Measurements from ENCODE around the gene DCDC2B. TPM values are rescaled to one million over a fixed set of nuclear protein-coding genes. Genes with fewer than 3 reads are reported as not detected.

The DCDC2B gene
- total RNA-seq, 2 donors from 2014 or later, result 0.28 to 0.37 TPM

GRCh38 chr1:32186077-32186476 is 22.8 kb upstream of the DCDC2B start:
- peak overlapping the region; percentile 39 for H3K27ac Mint-ChIP-seq
- H3K27me3 Mint-ChIP-seq, result no peaks in the 10 kb centered on the region
- H3K9me3 Mint-ChIP-seq, result no peaks in the 10 kb centered on the region
- peak overlapping the region; percentile 19 for H3K4me3 Mint-ChIP-seq
- peaks cover 29% of the 10 kb centered on the region for H3K4me1 Mint-ChIP-seq
- H3K36me3 Mint-ChIP-seq (ENCODE audit: low read depth), result peaks cover 99% of the 10 kb centered on the region
- ATAC-seq (replicated peaks), result no peak

- no peaks in the 10 kb centered on the region for H3K27me3 Mint-ChIP-seq
- ATAC-seq (replicated peaks), result no peak
- peaks cover 99% of the 10 kb centered on the region for H3K36me3 Mint-ChIP-seq (ENCODE audit: low read depth)
- peak overlapping the region; percentile 19 for H3K4me3 Mint-ChIP-seq
- H3K27ac Mint-ChIP-seq, result peak overlapping the region; percentile 39
- peaks cover 26% of the 10 kb centered on the region for H3K4me1 Mint-ChIP-seq
- H3K9me3 Mint-ChIP-seq, result no peaks in the 10 kb centered on the region
Measured at GRCh38 chr1:32186491-32186890, 22.4 kb upstream of the DCDC2B start.

GRCh38 chr1:32187850-32188249 is 21.0 kb upstream of the DCDC2B start:
- no peak overlapping the region for H3K27ac Mint-ChIP-seq
- H3K36me3 Mint-ChIP-seq (ENCODE audit: low read depth), result peaks cover 99% of the 10 kb centered on the region
- no peaks in the 10 kb centered on the region for H3K27me3 Mint-ChIP-seq
- ATAC-seq (replicated peaks), result no peak
- H3K4me3 Mint-ChIP-seq, result no peak overlapping the region
- H3K9me3 Mint-ChIP-seq, result no peaks in the 10 kb centered on the region
- H3K4me1 Mint-ChIP-seq, result peaks cover 27% of the 10 kb centered on the region

GRCh38 chr1:32192220-32192948 is 16.5 kb upstream of the DCDC2B start:
- Mint-ChIP-seq H3K4me1 (peaks cover 20% of the 10 kb centered on the region), H3K27ac (no peak overlapping the region), H3K36me3 (ENCODE audit: low read depth) (peaks cover 100% of the 10 kb centered on the region), H3K27me3 (no peaks in the 10 kb centered on the region), H3K9me3 (no peaks in the 10 kb centered on the region), H3K4me3 (no peak overlapping the region)
- ATAC-seq (replicated peaks), result no peak

GRCh38 chr1:32194984-32195383 is 13.9 kb upstream of the DCDC2B start:
- peaks cover 84% of the 10 kb centered on the region for H3K36me3 Mint-ChIP-seq (ENCODE audit: low read depth)
- peaks cover 20% of the 10 kb centered on the region for H3K4me1 Mint-ChIP-seq
- H3K27me3 Mint-ChIP-seq, result no peaks in the 10 kb centered on the region
- no peak overlapping the region for H3K4me3 Mint-ChIP-seq
- ATAC-seq (replicated peaks), result no peak
- H3K27ac Mint-ChIP-seq, result no peak overlapping the region
- no peaks in the 10 kb centered on the region for H3K9me3 Mint-ChIP-seq

GRCh38 chr1:32195531-32195930 is 13.4 kb upstream of the DCDC2B start:
- Mint-ChIP-seq H3K36me3 (ENCODE audit: low read depth) (peaks cover 79% of the 10 kb centered on the region), H3K4me1 (peaks cover 25% of the 10 kb centered on the region), H3K27me3 (no peaks in the 10 kb centered on the region), H3K4me3 (no peak overlapping the region), H3K9me3 (no peaks in the 10 kb centered on the region), H3K27ac (no peak overlapping the region)
- no peak for ATAC-seq (replicated peaks)

GRCh38 chr1:32195972-32196823 is 12.7 kb upstream of the DCDC2B start:
- peaks cover 25% of the 10 kb centered on the region for H3K4me1 Mint-ChIP-seq
- H3K9me3 Mint-ChIP-seq, result no peaks in the 10 kb centered on the region
- H3K27me3 Mint-ChIP-seq, result no peaks in the 10 kb centered on the region
- peak overlapping the region; percentile 26 for H3K4me3 Mint-ChIP-seq
- ATAC-seq (replicated peaks), result no peak
- peaks cover 72% of the 10 kb centered on the region for H3K36me3 Mint-ChIP-seq (ENCODE audit: low read depth)
- peak overlapping the region; percentile 28 for H3K27ac Mint-ChIP-seq

GRCh38 chr1:32197074-32197473 is 11.8 kb upstream of the DCDC2B start:
- Mint-ChIP-seq H3K4me1 (peaks cover 34% of the 10 kb centered on the region), H3K27me3 (no peaks in the 10 kb centered on the region), H3K36me3 (ENCODE audit: low read depth) (peaks cover 64% of the 10 kb centered on the region), H3K27ac (peak overlapping the region; percentile 28), H3K4me3 (no peak overlapping the region), H3K9me3 (no peaks in the 10 kb centered on the region)
- ATAC-seq (replicated peaks), result no peak

GRCh38 chr1:32197837-32198236 is 11.1 kb upstream of the DCDC2B start:
- H3K27me3 Mint-ChIP-seq, result no peaks in the 10 kb centered on the region
- H3K9me3 Mint-ChIP-seq, result no peaks in the 10 kb centered on the region
- peaks cover 32% of the 10 kb centered on the region for H3K4me1 Mint-ChIP-seq
- H3K4me3 Mint-ChIP-seq, result no peak overlapping the region
- H3K36me3 Mint-ChIP-seq (ENCODE audit: low read depth), result peaks cover 56% of the 10 kb centered on the region
- no peak for ATAC-seq (replicated peaks)
- peak overlapping the region; percentile 28 for H3K27ac Mint-ChIP-seq

- peaks cover 27% of the 10 kb centered on the region for H3K4me1 Mint-ChIP-seq
- H3K4me3 Mint-ChIP-seq, result peak overlapping the region; percentile 2
- H3K27ac Mint-ChIP-seq, result peak overlapping the region; percentile 13
- ATAC-seq (replicated peaks), result no peak
- H3K36me3 Mint-ChIP-seq (ENCODE audit: low read depth), result peaks cover 50% of the 10 kb centered on the region
- H3K9me3 Mint-ChIP-seq, result no peaks in the 10 kb centered on the region
- H3K27me3 Mint-ChIP-seq, result no peaks in the 10 kb centered on the region
Measured at GRCh38 chr1:32198237-32199042, 10.4 kb upstream of the DCDC2B start.

GRCh38 chr1:32199043-32199716 is 9.7 kb upstream of the DCDC2B start:
- peaks cover 43% of the 10 kb centered on the region for H3K36me3 Mint-ChIP-seq (ENCODE audit: low read depth)

GRCh38 chr1:32199717-32200072 is 9.2 kb upstream of the DCDC2B start:
- Mint-ChIP-seq H3K4me1 (peaks cover 21% of the 10 kb centered on the region), H3K27ac (peak overlapping the region; percentile 42), H3K27me3 (no peaks in the 10 kb centered on the region), H3K4me3 (peak overlapping the region; percentile 81), H3K36me3 (ENCODE audit: low read depth) (peaks cover 37% of the 10 kb centered on the region), H3K9me3 (no peaks in the 10 kb centered on the region)
- ATAC-seq (replicated peaks), result no peak

More at GRCh38 chr1:32199043-32199716, 9.7 kb upstream of the DCDC2B start:
- Mint-ChIP-seq H3K4me3 (peak overlapping the region; percentile 81), H3K4me1 (peaks cover 22% of the 10 kb centered on the region), H3K9me3 (no peaks in the 10 kb centered on the region), H3K27ac (no peak overlapping the region), H3K27me3 (no peaks in the 10 kb centered on the region)
- no peak for ATAC-seq (replicated peaks)

- peaks cover 30% of the 10 kb centered on the region for H3K36me3 Mint-ChIP-seq (ENCODE audit: low read depth)
- peak; percentile 51 for ATAC-seq (replicated peaks)
- no peaks in the 10 kb centered on the region for H3K9me3 Mint-ChIP-seq
- H3K4me1 Mint-ChIP-seq, result peaks cover 21% of the 10 kb centered on the region
- H3K27me3 Mint-ChIP-seq, result no peaks in the 10 kb centered on the region
- peak within 1 kb of the TSS; percentile 81 for H3K4me3 Mint-ChIP-seq
- peak within 1 kb of the TSS; percentile 88 for H3K27ac Mint-ChIP-seq
Measured at GRCh38 chr1:32200226-32201010, 8.5 kb upstream of the DCDC2B start, which contains the start of gene CCDC28B. Gene CCDC28B, plus strand, starts transcription at chr1:32200595. Its CDS starts 1,341 bp downstream, at chr1:32201936.
